ENCODE results near the gene CAB39. TPM values are rescaled to one million over a fixed set of nuclear protein-coding genes. Genes with fewer than 3 reads are reported as not detected.

Gene CAB39
- 51.2 and 86.4 TPM in 2 replicates for total RNA-seq

DNA sequence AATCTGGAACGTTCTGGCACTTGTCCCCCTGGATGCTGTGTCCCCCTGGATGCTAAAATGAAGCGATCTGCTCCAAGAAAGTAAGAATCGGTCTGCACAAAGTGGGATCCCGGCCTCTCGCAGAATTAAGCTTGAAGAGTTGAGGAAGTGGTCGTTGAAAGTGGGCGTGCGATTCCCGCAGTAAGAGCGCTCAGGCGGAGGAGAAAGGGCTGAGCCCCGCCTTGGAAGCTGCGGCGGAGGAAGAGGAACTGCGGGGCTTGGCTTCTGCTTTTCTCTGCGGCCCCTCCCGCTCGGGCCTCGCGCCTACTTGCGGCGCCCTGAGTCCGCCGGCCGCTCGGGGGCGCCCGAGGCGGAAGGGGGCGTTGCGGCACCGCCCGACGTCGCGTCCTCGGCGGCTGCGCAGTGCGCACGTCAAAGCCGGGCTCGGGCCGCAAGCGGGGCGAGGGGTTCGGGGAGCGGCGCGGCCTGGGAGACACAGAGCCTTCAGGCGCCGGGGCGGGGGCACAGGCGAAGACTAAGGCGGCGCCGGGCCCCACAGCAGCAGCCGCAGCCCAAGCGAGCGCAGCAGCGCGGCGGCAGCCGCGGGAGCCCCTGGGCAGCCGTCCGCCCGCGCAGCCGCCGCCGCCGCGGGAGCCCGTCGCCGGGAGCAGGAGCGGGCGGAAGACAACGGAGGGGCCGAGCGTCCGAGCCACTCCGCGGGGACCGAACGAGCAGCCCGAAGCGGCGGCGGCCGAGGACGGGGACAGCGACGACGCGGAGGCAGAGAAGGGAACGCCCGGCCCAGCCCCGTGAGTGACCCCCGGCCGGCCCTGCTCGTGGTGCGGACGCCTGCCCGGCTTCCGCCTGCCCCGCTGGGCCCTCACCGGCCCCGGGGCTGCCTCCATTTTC, at the start of gene CAB39:
CAB39 (plus strand) TSS at position 400 of the 888 bp plus-strand sequence. CDS start 47,160 bp downstream, outside the sequence.
- TF ChIP-seq CTCF (IDR thresholded peaks at IDR 0.05; ENCODE audit: insufficient read depth, low read depth, low read length): peak; percentile 63

DNA sequence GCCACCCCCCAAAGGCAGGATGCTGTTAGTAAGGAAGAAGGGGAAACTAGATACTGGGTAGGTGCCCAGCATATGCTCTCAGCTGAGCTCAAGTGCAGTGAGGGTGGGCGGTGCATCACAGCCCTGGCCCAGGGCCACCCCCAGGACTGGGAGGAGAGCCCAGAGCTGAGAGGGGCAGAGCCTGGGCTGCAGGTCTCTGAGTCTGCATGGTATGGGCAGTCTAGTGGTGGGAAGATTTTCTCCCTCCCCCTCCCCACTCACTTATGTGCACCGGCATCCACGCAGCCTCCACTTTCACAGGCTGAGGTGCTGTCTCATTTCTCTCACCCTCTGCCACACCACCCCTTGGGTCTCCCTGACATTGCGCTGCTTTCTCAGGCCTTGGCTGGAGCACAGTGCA, 48.5 kb upstream of the CAB39 start:
- TF ChIP-seq CTCF (IDR thresholded peaks at IDR 0.05; ENCODE audit: insufficient read depth, low read depth, low read length): no peak
- H3K4me3 ChIP-seq (ENCODE audit: low read depth, low read length): no peak overlapping the region
- DNase-seq (ENCODE audit: low read depth): no peak

More for the DNA sequence above, at the start of gene CAB39:
- peak within 1 kb of the TSS; percentile 82 for H3K4me3 ChIP-seq (ENCODE audit: low read depth, low read length)
- peak; percentile 89 for DNase-seq (ENCODE audit: low read depth)

DNA sequence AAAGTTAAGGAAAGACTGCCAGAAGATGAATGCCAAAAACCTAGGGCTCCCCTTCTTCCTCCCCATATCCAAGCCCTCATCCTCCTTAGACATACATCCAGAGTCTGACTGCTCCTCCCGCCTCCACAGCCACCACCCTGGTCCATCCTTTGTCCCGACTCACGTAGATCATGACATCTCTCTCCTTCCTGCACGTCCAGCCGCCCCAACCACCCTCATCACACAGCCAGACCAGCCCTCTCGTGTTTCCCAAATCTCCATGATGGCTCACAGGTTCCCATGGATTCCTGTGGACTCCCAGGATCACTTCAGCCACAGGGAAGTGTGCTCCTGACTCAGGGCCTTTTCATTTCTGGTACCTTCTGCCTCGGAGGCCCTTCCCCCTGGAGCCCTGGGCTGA, 47.8 kb upstream of the CAB39 start:
- DNase-seq (ENCODE audit: low read depth): no peak
- H3K4me3 ChIP-seq (ENCODE audit: low read depth, low read length): no peak overlapping the region
- no peak for TF ChIP-seq CTCF (IDR thresholded peaks at IDR 0.05; ENCODE audit: insufficient read depth, low read depth, low read length)

- no peak for TF ChIP-seq CTCF (IDR thresholded peaks at IDR 0.05; ENCODE audit: insufficient read depth, low read depth, low read length)
- no peak for DNase-seq (ENCODE audit: low read depth)
- H3K4me3 ChIP-seq (ENCODE audit: low read depth, low read length): no peak overlapping the region
Measured at GRCh38 chr2:230665263-230665691, 47.4 kb upstream of the CAB39 start.

DNA sequence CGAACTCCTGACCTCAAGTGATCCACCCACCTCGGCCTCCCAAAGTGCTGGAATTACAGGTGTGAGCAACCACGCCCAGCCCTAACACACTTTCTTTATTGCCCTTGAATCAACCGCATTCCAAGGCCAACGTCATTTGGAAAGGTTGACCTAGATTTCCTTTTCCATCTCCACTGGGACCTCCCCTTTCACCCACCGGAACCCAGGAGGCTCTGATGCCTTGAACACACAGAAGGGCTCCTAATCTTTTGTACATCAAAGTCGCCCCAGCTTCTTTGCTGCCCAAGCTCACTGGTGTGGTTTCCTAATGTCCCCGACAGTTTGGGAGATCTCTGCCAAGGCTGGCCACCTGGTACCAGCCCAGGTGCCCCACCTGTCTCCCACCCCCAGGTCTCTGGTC, 46.2 kb upstream of the CAB39 start:
- no peak for DNase-seq (ENCODE audit: low read depth)
- H3K4me3 ChIP-seq (ENCODE audit: low read depth, low read length): no peak overlapping the region
- no peak for TF ChIP-seq CTCF (IDR thresholded peaks at IDR 0.05; ENCODE audit: insufficient read depth, low read depth, low read length)

- peak; percentile 13 for DNase-seq (ENCODE audit: low read depth)
- H3K4me3 ChIP-seq (ENCODE audit: low read depth, low read length): no peak overlapping the region
- no peak for TF ChIP-seq CTCF (IDR thresholded peaks at IDR 0.05; ENCODE audit: insufficient read depth, low read depth, low read length)
Measured at GRCh38 chr2:230666885-230667712, 45.5 kb upstream of the CAB39 start.

All from fibroblast of villous mesenchyme (primary cell).